Stimulated activated CD8-positive, alpha-beta memory T cell treated with anti-CD3 and anti-CD28 coated beads, Interleukin-15, amount 100 ng/mL, for 24 hours (primary cell): ENCODE data around the gene BMP2K.

Experiments
- DNase-seq: peaks from one replicate; pipeline ENCODE4 v3.0.0-alpha.2; 2020; ENCODE audit warnings: low read depth

BMP2K gene

GRCh38 chr4:78937837-78938236 is 161.7 kb downstream of the BMP2K start:
- DNase-seq: no peak

- no peak for DNase-seq
Observed at GRCh38 chr4:78938474-78938867, 162.3 kb downstream of the BMP2K start.

- peak; percentile 77 for DNase-seq
Observed at GRCh38 chr4:78938868-78939666, 162.9 kb downstream of the BMP2K start, which contains the start of gene PAQR3. TSS of gene PAQR3 (minus strand) at chr4:78939438. CDS start at chr4:78939224, 214 bp downstream.

- no peak for DNase-seq
Observed at GRCh38 chr4:78939667-78940008, 163.5 kb downstream of the BMP2K start.

GRCh38 chr4:78940752-78941151 is 164.6 kb downstream of the BMP2K start:
- no peak for DNase-seq

GRCh38 chr4:78944381-78944780 is 168.2 kb downstream of the BMP2K start:
- no peak for DNase-seq

GRCh38 chr4:78945651-78946179 is 169.6 kb downstream of the BMP2K start:
- DNase-seq: no peak

- DNase-seq: no peak
Observed at GRCh38 chr4:78949735-78950134, 173.6 kb downstream of the BMP2K start.

- DNase-seq: no peak
Observed at GRCh38 chr4:78951862-78952472, 175.8 kb downstream of the BMP2K start.

GRCh38 chr4:78953231-78953630 is 177.1 kb downstream of the BMP2K start:
- DNase-seq: no peak

GRCh38 chr4:78953769-78954666 is 177.9 kb downstream of the BMP2K start:
- no peak for DNase-seq

- DNase-seq: no peak
Observed at GRCh38 chr4:78956975-78957374, 180.8 kb downstream of the BMP2K start.

GRCh38 chr4:78960926-78961325 is 184.8 kb downstream of the BMP2K start:
- no peak for DNase-seq
